GM12873 (cell line): ENCODE results near the gene PFDN2.

Source experiments
- CTCF ChIP-seq: IDR thresholded peaks from 2 replicates; pipeline ENCODE4 v1.5.1; 2012; ENCODE audit warnings: low read depth, mild to moderate bottlenecking, moderate library complexity, low read length, control low read depth; ENCODE audit not compliant: insufficient read depth; ENCODE audit errors: missing control alignments

The PFDN2 gene

GRCh38 chr1:161162052-161162451 is 44.2 kb upstream of the PFDN2 start:
- TF ChIP-seq CTCF, result no peak

- no peak for TF ChIP-seq CTCF
Observed at GRCh38 chr1:161161652-161162051, 43.8 kb upstream of the PFDN2 start.

GRCh38 chr1:161160671-161161145 is 42.9 kb upstream of the PFDN2 start:
- TF ChIP-seq CTCF, result no peak

- no peak for TF ChIP-seq CTCF
Observed at GRCh38 chr1:161159913-161160243, 42.0 kb upstream of the PFDN2 start.

GRCh38 chr1:161159087-161159912 is 41.5 kb upstream of the PFDN2 start, which contains the start of gene USP21:
Gene USP21 (plus strand): TSS chr1:161159500. CDS start chr1:161160641, 1,141 bp downstream.
- TF ChIP-seq CTCF, result peak; percentile 36

- no peak for TF ChIP-seq CTCF
Observed at GRCh38 chr1:161158316-161159010, 40.6 kb upstream of the PFDN2 start.

GRCh38 chr1:161157867-161158266 is 40.0 kb upstream of the PFDN2 start:
- TF ChIP-seq CTCF, result no peak
